Mammary epithelial cell (primary cell): Measurements from ENCODE around the gene MAN2A2.

Experiments
- CTCF ChIP-seq, 2 donors: IDR thresholded peaks in 1 of 2; conservative IDR thresholded peaks in 1 of 2; 2 replicates each; pipeline ENCODE4 v1.5.1; 2011 to 2012; ENCODE audit warnings: inconsistent platforms in 2 of 2, low read length in 2 of 2, mild to moderate bottlenecking in 2 of 2, control low read depth in 1 of 2, low read depth in 1 of 2; ENCODE audit not compliant: insufficient read depth in 1 of 2; ENCODE audit errors: extremely low read depth in 1 of 2
- EZH2 ChIP-seq: IDR thresholded peaks from 2 replicates; pipeline ENCODE4 v1.6.1; 2012; ENCODE audit warnings: low read length, inconsistent platforms, borderline replicate concordance

GRCh38 chr15:90890839-90891238 is 12.3 kb upstream of the MAN2A2 start:
- TF ChIP-seq CTCF (conservative IDR thresholded peaks at IDR 0.05 in 1 of 2, IDR thresholded peaks at IDR 0.05 in 1 of 2; ENCODE audit: extremely low read depth in 1 of 2, insufficient read depth in 1 of 2, low read depth in 1 of 2, low read length in 2 of 2) (no peak), EZH2 (no peak)
